DMS 273 treated with DMSO at 0.1 percent for 48 hours (cell line): ENCODE results near the gene MANSC1.
A peak's percentile ranks its signal among the peaks of the same experiment; 100 is the strongest.
"Not testable (repeated sequence)": the region's sequence is repeated elsewhere in the genome, so short reads cannot be mapped to it uniquely, and the experiment has no call there.

Experiments
- DNase-seq: peaks from one replicate; lab custom pipeline; 2025; lab: John Stamatoyannopoulos, UW

MANSC1 gene

DNA sequence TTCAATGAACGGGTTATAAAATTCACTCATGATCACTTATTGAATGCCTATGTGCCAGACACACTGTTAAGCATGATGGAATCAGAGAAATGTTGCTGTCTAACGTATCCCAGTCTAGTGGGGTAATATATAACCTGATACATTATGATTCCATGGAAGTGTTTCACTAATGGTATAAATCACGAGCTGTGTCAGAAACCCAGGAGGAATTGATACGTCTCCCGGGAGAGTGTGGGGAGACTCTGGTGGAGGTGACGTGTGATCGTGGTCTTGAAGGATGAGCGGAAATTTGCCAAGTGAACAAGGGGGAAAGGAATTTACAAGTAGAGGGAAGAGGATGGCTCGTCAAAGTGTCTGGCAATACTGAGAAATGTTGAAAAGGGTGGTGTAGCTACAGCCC lies 26.5 kb downstream of the MANSC1 start:
- DNase-seq = no peak

DNA sequence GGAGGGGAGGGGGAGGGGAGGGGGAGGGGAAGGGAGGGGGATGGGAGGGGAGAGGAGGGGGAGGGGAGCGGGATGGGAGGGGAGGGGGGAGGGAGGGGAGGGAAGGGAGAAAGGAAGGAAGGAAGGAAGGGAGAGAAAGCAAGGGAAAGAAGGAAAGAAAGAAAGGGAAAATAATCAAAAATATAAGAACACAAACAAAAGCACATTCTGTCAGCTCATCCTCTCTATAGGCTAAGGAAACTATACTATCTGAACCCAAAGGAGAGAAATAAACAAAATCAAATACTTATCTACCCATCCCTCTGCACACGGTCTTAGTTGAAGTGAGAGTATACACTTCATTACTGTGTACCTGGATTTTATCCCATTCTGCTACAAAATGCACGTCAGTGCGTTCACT lies 26.9 kb downstream of the MANSC1 start:
- no peak for DNase-seq

DNA sequence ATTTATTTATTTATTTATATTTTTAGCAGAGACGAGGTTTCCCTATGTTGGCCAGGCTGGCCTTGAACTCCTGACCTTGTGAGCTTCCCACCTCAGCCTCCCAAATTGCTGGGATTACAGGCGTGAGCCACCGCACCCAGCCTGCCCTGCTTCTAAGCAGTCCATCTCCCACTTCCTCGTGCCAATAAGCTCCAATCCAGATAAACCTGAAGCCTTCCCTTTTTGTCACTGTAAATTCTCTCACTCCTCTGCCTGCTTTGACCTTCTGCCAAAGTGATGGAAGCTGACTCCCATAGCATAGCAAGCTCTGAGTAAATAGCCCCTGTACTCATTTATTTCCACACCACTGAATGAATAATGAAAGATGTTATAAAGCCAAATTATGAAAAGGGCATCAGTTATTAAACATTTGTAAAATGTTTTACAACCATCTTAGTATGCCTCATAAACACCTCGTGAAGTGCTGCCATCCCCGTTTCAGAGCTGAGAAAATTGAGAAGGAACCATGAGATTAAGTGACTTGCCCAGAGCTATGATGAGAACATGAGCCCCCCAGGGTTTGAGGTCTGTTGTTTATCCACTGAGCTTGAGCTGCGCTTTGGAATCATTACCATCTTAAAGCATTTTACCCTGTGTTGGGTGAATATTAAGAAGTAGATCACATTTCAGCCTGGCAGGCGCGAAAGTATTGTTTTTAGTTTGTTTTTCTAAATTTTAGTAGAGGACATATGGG lies 30.4 kb downstream of the MANSC1 start:
- peak; percentile 38 for DNase-seq

- DNase-seq = no peak
Observed at GRCh38 chr12:12315838-12316237, 34.2 kb downstream of the MANSC1 start.

GRCh38 chr12:12310695-12311094 lies 39.3 kb downstream of the MANSC1 start:
- DNase-seq = not testable (repeated sequence)

DNA sequence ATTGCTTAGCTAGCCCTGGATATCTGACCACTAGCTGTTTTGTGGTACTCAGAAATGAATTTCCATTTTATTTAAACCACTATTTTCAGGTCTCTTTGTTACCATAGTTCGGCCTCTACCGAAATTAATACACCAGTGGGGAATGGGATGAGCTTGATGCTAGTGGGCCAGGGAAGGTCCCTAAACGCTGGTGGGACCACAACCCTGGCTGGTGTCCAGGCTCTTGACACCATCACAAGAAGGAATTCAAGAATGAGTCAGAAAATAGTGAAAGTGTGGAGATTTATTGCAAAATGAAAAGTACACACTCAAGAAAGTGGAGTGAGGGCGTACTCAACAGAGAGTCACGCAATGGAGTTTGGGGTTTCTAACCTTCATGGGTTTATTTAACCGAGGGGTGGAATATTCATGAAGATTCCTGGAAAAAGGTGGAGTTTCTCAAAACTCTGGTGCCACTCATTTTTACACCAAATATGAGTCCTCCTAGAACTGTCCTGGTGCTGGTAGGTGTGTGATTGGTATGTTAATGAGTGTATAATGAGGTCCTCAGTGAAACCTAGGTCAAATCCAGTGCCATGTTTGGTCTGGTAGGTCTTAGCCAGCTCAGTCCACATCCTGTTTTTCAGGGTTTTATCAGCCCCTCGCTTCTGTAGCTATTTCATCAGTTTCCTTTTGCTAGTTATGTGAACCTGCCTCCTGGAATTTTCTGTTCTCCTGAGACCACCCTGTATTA lies 44.3 kb downstream of the MANSC1 start:
- no peak for DNase-seq

- no peak for DNase-seq
Observed at GRCh38 chr12:12302976-12303375, 47.1 kb downstream of the MANSC1 start.

DNA sequence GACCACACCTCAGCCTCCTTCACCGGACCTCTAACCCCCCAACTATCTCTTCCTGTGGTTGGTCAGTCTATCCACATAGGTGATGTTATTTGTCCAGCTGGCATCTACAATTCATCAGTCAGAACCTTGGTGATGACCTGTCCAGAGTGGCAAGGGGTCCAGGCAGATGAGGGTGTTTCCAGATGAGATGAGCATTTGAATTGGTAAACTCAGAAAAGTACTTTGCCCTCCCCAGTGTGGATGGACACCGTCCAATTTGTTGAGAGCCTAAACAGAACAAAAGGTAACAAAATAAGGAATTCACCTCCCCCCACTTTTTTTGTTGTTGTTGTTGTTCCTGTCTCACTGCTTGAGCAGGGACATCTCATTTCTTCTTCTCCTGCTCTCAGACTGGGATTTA lies 48.9 kb downstream of the MANSC1 start:
- DNase-seq = no peak

- DNase-seq = no peak
Observed at GRCh38 chr12:12297201-12297830, 52.7 kb downstream of the MANSC1 start.

DNA sequence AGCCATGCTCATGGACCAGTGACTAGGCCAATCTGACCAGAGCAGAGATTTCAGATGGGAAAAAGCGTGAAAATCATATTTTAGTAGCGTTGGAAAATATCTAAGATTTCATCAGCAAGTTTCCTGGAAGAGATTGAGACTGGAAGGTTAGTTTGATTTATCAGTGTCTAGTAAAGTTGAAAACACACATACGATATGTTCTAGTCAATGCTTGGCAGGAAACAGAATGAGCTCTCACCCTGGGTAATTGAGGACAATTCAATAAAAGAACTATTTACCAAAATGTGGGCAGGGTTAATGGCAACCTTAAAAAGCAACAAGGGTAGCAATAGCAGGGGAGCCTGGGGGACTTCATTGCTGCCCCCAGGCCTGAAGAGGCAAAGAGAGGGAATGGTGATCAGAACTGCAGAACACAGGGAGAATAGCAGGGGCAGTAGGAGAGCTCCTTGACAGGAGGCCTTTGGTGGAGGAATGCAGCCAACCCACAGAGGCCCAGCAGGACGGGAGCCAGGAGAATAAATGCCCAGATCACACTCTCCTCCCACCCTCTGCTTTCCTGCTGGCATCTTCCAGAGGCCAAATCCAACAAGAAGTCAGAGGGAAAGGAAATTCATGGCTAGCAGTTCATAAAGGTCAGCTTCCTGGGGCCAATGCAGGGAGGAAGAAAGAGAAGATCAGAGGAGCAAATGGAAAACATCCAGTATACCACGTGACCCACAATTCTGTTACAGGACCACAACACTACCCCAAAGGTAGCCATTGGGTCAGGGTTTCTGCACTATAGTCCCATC lies 55.6 kb downstream of the MANSC1 start:
- no peak for DNase-seq

DNA sequence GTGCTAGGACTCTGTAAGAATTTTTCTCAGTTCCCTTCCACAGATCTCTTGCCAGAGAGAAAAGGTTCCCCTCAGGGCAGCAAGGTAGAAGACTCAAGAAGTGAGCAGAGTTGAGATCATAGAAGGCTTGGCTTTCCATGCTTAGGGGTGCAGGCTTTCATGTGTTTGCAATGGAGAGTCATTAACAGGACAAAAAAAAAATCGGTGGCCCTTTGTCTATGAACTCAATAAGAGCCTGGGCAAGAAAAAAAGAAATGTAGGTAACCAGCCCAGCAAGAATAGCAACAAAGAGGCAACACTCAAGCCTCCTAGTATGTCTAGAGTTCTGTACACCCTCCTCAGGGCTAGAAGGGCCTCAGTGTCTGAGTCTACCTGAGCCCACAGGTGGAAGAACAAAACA lies 59.8 kb downstream of the MANSC1 start:
- no peak for DNase-seq

- DNase-seq = no peak
Observed at GRCh38 chr12:12286441-12286840, 63.6 kb downstream of the MANSC1 start.

- DNase-seq = no peak
Observed at GRCh38 chr12:12282761-12283425, 67.1 kb downstream of the MANSC1 start.

DNA sequence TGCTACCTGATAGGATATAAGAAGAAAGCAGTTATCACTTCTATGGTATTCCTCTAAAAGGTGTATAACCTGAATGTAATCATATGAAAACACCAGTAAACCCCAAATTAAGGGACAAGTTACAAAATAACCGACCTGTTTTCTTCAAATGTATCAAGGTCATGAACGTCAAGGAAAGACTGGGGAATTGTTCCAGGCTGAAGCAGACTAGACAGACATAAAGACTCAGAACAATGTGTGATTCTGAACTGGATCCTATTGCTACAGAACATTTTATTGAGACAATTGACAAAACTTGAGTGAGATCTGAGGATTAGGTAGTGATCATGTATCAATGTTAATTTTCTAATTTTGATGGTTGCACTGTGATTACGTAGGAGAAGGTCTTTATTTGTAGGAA lies 67.8 kb downstream of the MANSC1 start:
- no peak for DNase-seq

GRCh38 chr12:12281134-12281533 lies 68.9 kb downstream of the MANSC1 start:
- no peak for DNase-seq

DNA sequence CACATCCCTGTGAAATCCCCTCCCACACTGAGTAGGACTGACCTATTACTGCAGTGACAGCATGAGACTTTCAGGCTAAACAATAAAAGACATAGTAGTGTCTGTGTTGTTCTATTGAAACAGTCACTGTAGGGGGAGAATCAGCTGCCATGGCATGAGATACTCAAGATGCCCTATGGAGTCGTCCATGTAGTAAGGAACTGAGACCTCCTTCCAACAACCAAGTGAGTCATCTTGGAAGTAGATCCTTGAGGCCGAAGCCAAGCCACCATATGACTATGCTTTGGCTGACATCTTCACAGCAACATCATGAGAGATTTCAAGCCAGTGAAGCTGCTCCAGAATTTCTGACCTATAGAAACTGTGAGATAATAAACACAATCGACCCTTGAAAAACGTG lies 71.1 kb downstream of the MANSC1 start:
- no peak for DNase-seq
